PFSK-1 (cell line): ENCODE results near the gene PTGR3.
A peak's percentile ranks its signal among the peaks of the same experiment; 100 is the strongest.

Experiments
- POLR2AphosphoS5 ChIP-seq: IDR thresholded peaks from 2 replicates; pipeline ENCODE4 v1.6.1; 2012; ENCODE audit warnings: low read depth, mild to moderate bottlenecking, control low read depth, low read length, moderate library complexity
- REST ChIP-seq, 2 experiments: IDR thresholded peaks; 2 replicates each; pipeline versions ENCODE4 v1.6.1 to v1.8.0; 2011 to 2012; ENCODE audit warnings: low read depth in 2 of 2, low read length in 2 of 2, control low read depth in 1 of 2, inconsistent platforms in 1 of 2, mild to moderate bottlenecking in 1 of 2, moderate library complexity in 1 of 2; ENCODE audit not compliant: insufficient read depth in 1 of 2

- TF ChIP-seq REST (IDR thresholded peaks at IDR 0.05; ENCODE audit: insufficient read depth in 1 of 2, low read depth in 2 of 2, low read length in 2 of 2) = 0 out of 4 replicates have a peak, but pooled peaks of 1 of the 2 experiments have one; percentile 44
- peak; percentile 20; the same call in 1 of the 2 replicates for TF ChIP-seq POLR2AphosphoS5
Observed at GRCh38 chr18:75209129-75209950, at the start of gene PTGR3.
